Esophagus squamous epithelium (tissue), 5 donors: ENCODE results near the gene ATP6V1G3. TPM values are rescaled to one million over a fixed set of nuclear protein-coding genes. Genes with fewer than 3 reads are reported as not detected.

Experiments
- DNase-seq: peaks from one replicate; lab custom pipeline; 2025; lab: John Stamatoyannopoulos, UW
- H3K27ac ChIP-seq, 4 donors: fragments of 200-600 bp; sonication (generic); one replicate each; pipeline ENCODE4 v1.5.1; 2016 to 2019; ENCODE audit warnings: mild to moderate bottlenecking in 1 of 4
- H3K27me3 ChIP-seq, 4 donors: fragments of 200-600 bp; sonication (generic); 1 replicate in 3 of 4; 2 replicates in 1 of 4; pipeline versions ENCODE4 v1.5.1 to v1.6.0; 2017 to 2021; ENCODE audit warnings: antibody characterized with exemption in 1 of 4
- H3K36me3 ChIP-seq, 3 donors: fragments of 200-600 bp; sonication (generic); one replicate each; pipeline ENCODE4 v1.5.1; 2016 to 2019
- H3K4me1 ChIP-seq, 3 donors: fragments of 200-600 bp; sonication (generic); one replicate each; pipeline ENCODE4 v1.5.1; 2017 to 2019
- H3K4me3 ChIP-seq, 4 donors: fragments of 200-600 bp; sonication (generic); 1 replicate in 3 of 4; 2 replicates in 1 of 4; pipeline ENCODE4 v1.5.1; 2016 to 2019; ENCODE audit warnings: mild to moderate bottlenecking in 2 of 4, moderate library complexity in 1 of 4
- H3K9me3 ChIP-seq, 3 donors: fragments of 200-600 bp; sonication (generic); one replicate each; pipeline ENCODE4 v1.5.1; 2016 to 2019
- POLR2A ChIP-seq, 4 donors: fragments of 450-650 bp; IDR thresholded peaks; one replicate each; pipeline ENCODE4 v1.6.1; 2017; ENCODE audit warnings: antibody characterized with exemption in 4 of 4, mild to moderate bottlenecking in 4 of 4, moderate library complexity in 3 of 4
- WGBS, 2 donors: methylation state at CpG; one replicate each; pipeline ENCODE4 v1.1.5; 2018; 5-methylcytosine and 5-hydroxymethylcytosine counted together
- intact Hi-C: fragments of 100-400 bp; cut with DNase I; formaldehyde crosslinking; loops from one replicate; pipeline ENCODE4 v1.15.0; 2022
- total RNA-seq, 4 donors: library from RNA; depleted of rRNA; stranded (reverse); fragments of >200 nt; gene quantifications; one replicate each; pipeline ENCODE4 v1.1.0, GENCODE V29; 2016
- TF ChIP-seq, protein P1 (sequence below), 6 experiments: fragments of 450-650 bp in 4 of 6; fragments of 200-600 bp in 2 of 6; sonication (generic) in 2 of 6; IDR thresholded peaks; one replicate each; pipeline ENCODE4 v1.5.1; 2016 to 2019; ENCODE audit warnings: antibody characterized with exemption in 6 of 6, mild to moderate bottlenecking in 4 of 6, moderate library complexity in 4 of 6
- donor health status: DM: yes; HTN: yes; CAD: no.

Gene ATP6V1G3
- total RNA-seq, 4 donors from 2014 or later, result not detected

DNA sequence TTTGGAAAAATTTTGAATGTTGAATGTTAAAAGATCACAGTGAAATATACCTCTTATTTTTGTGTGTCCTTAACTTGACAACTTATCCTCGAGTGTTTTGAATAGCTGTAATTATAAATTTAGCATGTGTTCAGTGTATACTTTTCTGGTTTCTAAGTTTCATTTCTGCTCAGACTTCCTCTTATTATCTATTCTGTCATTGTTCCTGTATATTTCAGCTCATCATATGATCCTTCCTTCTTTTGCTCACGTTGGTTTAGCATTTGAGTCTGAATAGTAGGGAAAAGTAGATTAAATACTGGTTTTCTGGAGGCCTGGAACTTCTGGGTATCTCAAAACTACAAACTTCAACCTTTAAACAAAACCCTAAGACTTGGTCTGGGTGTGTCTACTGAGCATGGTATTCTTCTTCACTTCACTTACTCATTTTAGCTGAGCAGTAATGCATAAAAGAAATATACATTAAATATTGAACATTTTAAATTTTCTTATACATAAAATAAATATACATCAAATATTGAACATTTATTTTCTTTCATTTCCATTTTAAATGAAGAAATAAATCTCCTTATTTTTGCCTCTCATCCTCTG, 3.3 kb upstream of the ATP6V1G3 start:
- DNase-seq, result no peak
- Histone ChIP-seq H3K27ac (no peak overlapping the region), H3K36me3 (no peaks in the 10 kb centered on the region), H3K9me3 (no peaks in the 10 kb centered on the region), H3K4me3 (no peak overlapping the region), H3K27me3 (no peaks in the 10 kb centered on the region), H3K4me1 (no peaks in the 10 kb centered on the region)
- TF ChIP-seq POLR2A (IDR thresholded peaks at IDR 0.05), result no peak
- TF ChIP-seq, protein P1, sequence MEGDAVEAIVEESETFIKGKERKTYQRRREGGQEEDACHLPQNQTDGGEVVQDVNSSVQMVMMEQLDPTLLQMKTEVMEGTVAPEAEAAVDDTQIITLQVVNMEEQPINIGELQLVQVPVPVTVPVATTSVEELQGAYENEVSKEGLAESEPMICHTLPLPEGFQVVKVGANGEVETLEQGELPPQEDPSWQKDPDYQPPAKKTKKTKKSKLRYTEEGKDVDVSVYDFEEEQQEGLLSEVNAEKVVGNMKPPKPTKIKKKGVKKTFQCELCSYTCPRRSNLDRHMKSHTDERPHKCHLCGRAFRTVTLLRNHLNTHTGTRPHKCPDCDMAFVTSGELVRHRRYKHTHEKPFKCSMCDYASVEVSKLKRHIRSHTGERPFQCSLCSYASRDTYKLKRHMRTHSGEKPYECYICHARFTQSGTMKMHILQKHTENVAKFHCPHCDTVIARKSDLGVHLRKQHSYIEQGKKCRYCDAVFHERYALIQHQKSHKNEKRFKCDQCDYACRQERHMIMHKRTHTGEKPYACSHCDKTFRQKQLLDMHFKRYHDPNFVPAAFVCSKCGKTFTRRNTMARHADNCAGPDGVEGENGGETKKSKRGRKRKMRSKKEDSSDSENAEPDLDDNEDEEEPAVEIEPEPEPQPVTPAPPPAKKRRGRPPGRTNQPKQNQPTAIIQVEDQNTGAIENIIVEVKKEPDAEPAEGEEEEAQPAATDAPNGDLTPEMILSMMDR (IDR thresholded peaks at IDR 0.05), result no peak
- intact Hi-C loops, result no loop called here
- 26 to 36% methylated on average over 2 of the region's 2 CpGs for WGBS, 2 donors

DNA sequence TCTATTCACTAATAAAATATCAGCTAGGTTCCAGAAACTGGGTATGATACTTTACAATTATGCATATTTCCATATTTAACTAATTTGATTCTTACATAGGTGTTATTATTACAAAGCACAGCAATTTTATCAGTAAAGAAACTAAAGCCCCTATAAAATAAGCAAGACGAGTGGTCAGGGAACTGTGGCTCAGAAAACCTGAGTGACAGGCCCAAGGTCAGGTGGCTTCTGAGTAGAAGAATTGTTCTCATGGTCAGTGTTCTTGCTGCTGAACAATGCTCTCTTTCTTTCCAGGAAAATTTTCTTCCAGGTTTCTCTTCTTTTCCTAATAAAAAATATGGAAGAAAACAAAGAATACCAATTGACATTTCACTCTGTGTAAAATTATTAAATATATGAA, 2.2 kb upstream of the ATP6V1G3 start:
- WGBS, 2 donors, result 36 to 50% methylated on average over 1 of the region's 1 CpG

DNA sequence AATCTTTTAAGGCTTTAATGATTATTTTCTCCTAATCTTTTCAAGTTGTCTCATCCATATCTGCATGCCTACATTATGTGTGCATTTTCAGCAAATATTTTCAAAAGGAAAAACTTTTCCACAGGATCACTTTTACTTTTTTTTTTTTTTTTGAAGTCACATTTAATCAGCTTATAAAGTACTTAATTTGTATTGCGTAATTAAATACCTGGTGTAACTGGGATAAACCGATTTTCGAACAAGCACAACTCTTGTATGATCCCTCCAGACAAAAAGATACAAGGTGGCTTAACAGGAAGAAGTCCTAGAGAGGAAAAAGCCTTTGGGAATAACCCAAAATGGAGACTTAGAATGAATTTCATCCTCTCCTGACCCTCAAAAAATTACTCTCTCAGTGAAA, 1.3 kb upstream of the ATP6V1G3 start:
- Histone ChIP-seq H3K9me3 (no peaks in the 10 kb centered on the region), H3K4me3 (no peak overlapping the region), H3K36me3 (no peaks in the 10 kb centered on the region), H3K4me1 (no peaks in the 10 kb centered on the region), H3K27me3 (no peaks in the 10 kb centered on the region), H3K27ac (no peak overlapping the region)
- TF ChIP-seq, protein P1 (IDR thresholded peaks at IDR 0.05), result no peak
- no peak for TF ChIP-seq POLR2A (IDR thresholded peaks at IDR 0.05)
- 78 to 100% methylated on average over 3 of the region's 3 CpGs for WGBS, 2 donors
- intact Hi-C loops, result no loop called here
- no peak for DNase-seq

More for the DNA sequence above, 2.2 kb upstream of the ATP6V1G3 start:
- DNase-seq, result no peak
- Histone ChIP-seq H3K27me3 (no peaks in the 10 kb centered on the region), H3K4me3 (no peak overlapping the region), H3K36me3 (no peaks in the 10 kb centered on the region), H3K27ac (no peak overlapping the region), H3K9me3 (no peaks in the 10 kb centered on the region), H3K4me1 (no peaks in the 10 kb centered on the region)
- TF ChIP-seq POLR2A (IDR thresholded peaks at IDR 0.05), result no peak
- TF ChIP-seq, protein P1 (IDR thresholded peaks at IDR 0.05), result no peak
- intact Hi-C loops, result no loop called here

DNA sequence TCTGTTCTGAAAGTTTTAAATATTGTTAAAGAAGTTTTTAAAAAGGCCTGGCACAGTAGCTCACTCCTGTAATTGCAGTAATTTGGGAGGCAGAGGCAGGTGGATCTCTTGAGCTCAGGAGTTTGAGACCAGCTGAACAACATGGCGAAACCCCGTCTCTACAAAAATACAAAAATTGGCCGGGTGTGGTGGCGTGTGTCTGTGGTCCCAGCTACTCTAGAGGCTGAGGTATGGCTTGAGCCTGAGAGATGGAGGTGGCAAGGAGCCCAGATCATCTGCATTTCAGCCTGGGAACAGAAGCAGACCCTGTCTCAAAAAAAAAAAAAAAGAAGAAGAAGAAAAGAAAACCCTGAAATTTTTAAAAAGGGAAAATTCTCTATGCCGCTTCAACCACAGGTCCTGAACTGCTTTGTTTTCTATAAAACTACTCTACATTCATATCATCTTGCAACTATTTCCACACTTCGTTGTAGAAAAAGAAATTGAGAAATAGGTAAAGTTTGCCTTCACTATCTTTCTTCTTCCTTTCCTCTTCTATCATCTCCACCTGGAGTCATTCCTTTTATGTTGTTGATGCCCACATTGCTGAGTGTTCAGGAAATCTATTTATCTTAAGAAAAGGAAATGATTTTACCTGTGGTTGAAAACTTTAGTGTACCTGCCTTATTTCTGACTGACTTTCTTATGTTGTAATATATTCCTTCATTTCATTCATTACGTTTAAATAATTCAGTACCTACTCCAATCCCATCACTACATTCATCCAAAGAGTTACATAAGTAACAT, 1.7 kb downstream of the ATP6V1G3 start:
- Histone ChIP-seq H3K36me3 (no peaks in the 10 kb centered on the region), H3K27me3 (no peaks in the 10 kb centered on the region), H3K4me3 (no peak overlapping the region), H3K27ac (no peak overlapping the region), H3K9me3 (no peaks in the 10 kb centered on the region), H3K4me1 (no peaks in the 10 kb centered on the region)
- no peak for DNase-seq
- no peak for TF ChIP-seq POLR2A (IDR thresholded peaks at IDR 0.05)
- TF ChIP-seq, protein P1 (IDR thresholded peaks at IDR 0.05), result no peak
- intact Hi-C loops, result no loop called here
- 77 to 80% methylated on average over 7 of the region's 7 CpGs for WGBS, 2 donors

DNA sequence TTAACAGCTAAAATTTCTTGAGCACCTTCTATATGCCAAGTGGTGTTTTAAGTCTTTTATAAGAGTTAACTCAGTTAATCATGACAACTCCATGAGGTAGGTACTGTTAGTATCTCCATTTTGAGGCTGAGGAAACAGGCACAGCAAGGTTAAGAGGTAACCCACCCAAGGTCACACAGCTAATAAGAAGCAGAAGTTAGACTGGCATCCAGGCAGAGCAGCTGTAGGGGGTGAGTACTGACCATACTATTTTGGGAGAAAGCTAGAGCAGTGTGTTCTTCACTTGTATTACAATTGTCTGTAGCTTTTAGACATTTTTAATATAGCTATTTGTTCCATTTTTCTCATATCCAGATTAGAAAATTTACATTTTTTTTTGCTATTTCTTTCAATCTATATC, 4.8 kb downstream of the ATP6V1G3 start:
- H3K27me3 ChIP-seq, result no peaks in the 10 kb centered on the region
- H3K36me3 ChIP-seq, result no peaks in the 10 kb centered on the region
- H3K27ac ChIP-seq, result no peak overlapping the region
- no peak overlapping the region for H3K4me3 ChIP-seq
- DNase-seq, result no peak
- TF ChIP-seq, protein P1 (IDR thresholded peaks at IDR 0.05), result no peak
- TF ChIP-seq POLR2A (IDR thresholded peaks at IDR 0.05), result no peak
- intact Hi-C loops, result no loop called here
- H3K9me3 ChIP-seq, result no peaks in the 10 kb centered on the region
- no peaks in the 10 kb centered on the region for H3K4me1 ChIP-seq
